Uterus (tissue), 4 donors: ENCODE measurements around the gene CLCN1. TPM values are rescaled to one million over a fixed set of nuclear protein-coding genes. Genes with fewer than 3 reads are reported as not detected.

ENCODE experiments used
- DNase-seq, 2 donors: peaks; one replicate each; pipeline ENCODE4 v3.0.0-alpha.2; 2019 to 2020
- H3K27ac ChIP-seq, 2 donors: fragments of 200-600 bp; sonication (generic); 1 replicate in 1 of 2; 2 replicates in 1 of 2; pipeline ENCODE4 v1.5.1; 2016 to 2018
- H3K27me3 ChIP-seq, 2 donors: fragments of 200-600 bp; sonication (generic); one replicate each; pipeline ENCODE4 v1.5.1; 2018 to 2019; ENCODE audit warnings: control low read depth in 1 of 2
- H3K36me3 ChIP-seq, 2 donors: fragments of 200-600 bp; sonication (generic); one replicate each; pipeline ENCODE4 v1.5.1; 2019; ENCODE audit warnings: control low read depth in 1 of 2
- H3K4me1 ChIP-seq, 2 donors: fragments of 200-600 bp; sonication (generic); one replicate each; pipeline ENCODE4 v1.5.1; 2018 to 2019; ENCODE audit warnings: control low read depth in 1 of 2
- H3K4me3 ChIP-seq, 2 donors: fragments of 200-600 bp; sonication (generic); 1 replicate in 1 of 2; 2 replicates in 1 of 2; pipeline ENCODE4 v1.5.1; 2018 to 2019; ENCODE audit warnings: mild to moderate bottlenecking in 1 of 2
- H3K9me3 ChIP-seq, 2 donors: fragments of 200-600 bp; sonication (generic); one replicate each; pipeline ENCODE4 v1.5.1; 2019; ENCODE audit warnings: control low read depth in 1 of 2
- CTCF ChIP-seq, 4 experiments: fragments of 200-600 bp in 2 of 4; fragments of 450-650 bp in 2 of 4; sonication (generic) in 2 of 4; IDR thresholded peaks; one replicate each; pipeline ENCODE4 v1.5.1; 2016 to 2019; ENCODE audit warnings: antibody characterized with exemption in 4 of 4, mild to moderate bottlenecking in 2 of 4, moderate library complexity in 1 of 4
- POLR2A ChIP-seq, 2 donors: fragments of 450-650 bp; IDR thresholded peaks; one replicate each; pipeline ENCODE4 v1.6.1; 2016; ENCODE audit warnings: antibody characterized with exemption in 2 of 2, mild to moderate bottlenecking in 1 of 2, moderate library complexity in 1 of 2
- intact Hi-C: fragments of 100-400 bp; cut with DNase I; formaldehyde crosslinking; loops from one replicate; pipeline ENCODE4 v1.15.1; 2023; ENCODE audit warnings: low total_unique reads
- total RNA-seq, 4 donors: library from RNA; depleted of rRNA in 3 of 4; stranded (reverse); fragments of >200 nt in 3 of 4; gene quantifications; one replicate each; pipeline versions ENCODE4 v1.1.0 to v1.2.4, GENCODE V29; 2014 to 2023
- donor health status: DM: yes; HTN: yes; CAD: no.

The CLCN1 gene
- total RNA-seq, 4 donors from 2014 or later: 0.21 to 0.30 TPM; not detected in 2

- intact Hi-C loops: no loop called here
- Histone ChIP-seq H3K27me3 (no peaks in the 10 kb centered on the region), H3K9me3 (no peaks in the 10 kb centered on the region), H3K27ac (no peak overlapping the region), H3K4me3 (no peak overlapping the region), H3K36me3 (no peaks in the 10 kb centered on the region), H3K4me1 (no peaks in the 10 kb centered on the region)
- TF ChIP-seq POLR2A (IDR thresholded peaks at IDR 0.05) (no peak), CTCF (IDR thresholded peaks at IDR 0.05) (no peak)
- DNase-seq: no peak
These were observed 13.7 kb downstream of the CLCN1 start for GRCh38 chr7:143329471-143330170.

DNA sequence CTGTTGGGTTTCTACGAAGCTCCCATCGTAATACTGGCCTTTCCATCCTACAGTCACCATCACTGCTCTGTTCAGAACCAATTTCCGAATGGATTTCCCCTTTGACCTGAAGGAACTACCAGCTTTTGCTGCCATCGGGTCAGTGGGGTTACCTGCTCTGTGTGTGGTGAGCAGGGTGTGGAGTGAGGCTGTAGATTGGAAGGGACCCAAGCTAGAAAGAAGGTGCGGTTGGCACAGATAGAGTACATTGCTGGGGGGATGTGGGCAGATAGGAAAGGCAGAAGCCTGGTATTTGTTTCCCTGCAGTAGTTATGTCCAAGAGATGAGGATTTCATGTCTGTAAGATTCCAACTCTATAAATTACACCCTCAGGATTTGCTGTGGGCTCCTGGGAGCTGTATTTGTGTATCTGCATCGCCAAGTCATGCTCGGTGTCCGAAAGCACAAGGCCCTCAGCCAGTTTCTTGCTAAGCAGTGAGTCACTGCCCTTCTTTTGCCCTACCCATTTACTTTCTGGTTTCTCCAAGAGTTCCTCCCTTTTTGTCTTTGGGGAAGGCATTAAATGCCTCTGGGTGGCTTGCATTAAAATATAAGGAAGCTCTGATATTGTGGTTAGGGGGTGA, 15.4 kb downstream of the CLCN1 start:
- no peak for TF ChIP-seq CTCF (IDR thresholded peaks at IDR 0.05)
- TF ChIP-seq POLR2A (IDR thresholded peaks at IDR 0.05): no peak
- Histone ChIP-seq H3K27me3 (no peaks in the 10 kb centered on the region), H3K27ac (peak overlapping the region; percentile 62 to 75), H3K9me3 (no peaks in the 10 kb centered on the region), H3K4me1 (no peaks in the 10 kb centered on the region), H3K36me3 (no peaks in the 10 kb centered on the region), H3K4me3 (no peak overlapping the region)
- DNase-seq: peak; percentile 61 to 76
- intact Hi-C loops: no loop called here

DNA sequence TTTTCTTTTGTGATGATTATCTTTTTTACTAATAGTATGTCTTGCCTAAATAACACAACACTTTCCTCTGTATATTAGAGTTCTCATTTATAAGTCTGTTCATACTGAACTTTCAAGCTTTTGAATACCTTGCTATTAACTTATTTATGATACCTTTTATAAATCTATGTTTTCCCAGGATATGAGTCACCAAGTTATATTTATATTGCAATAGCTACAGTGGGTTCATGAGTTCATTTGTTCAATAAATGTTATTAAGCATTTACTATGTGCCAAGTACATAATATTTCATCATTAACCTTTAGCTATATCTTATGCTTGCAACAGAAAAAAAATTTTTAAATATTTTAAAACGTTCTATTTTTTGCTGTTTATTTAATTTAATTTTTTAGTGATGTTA, 18.3 kb downstream of the CLCN1 start:
- Histone ChIP-seq H3K4me3 (no peak overlapping the region), H3K27me3 (no peaks in the 10 kb centered on the region), H3K4me1 (no peaks in the 10 kb centered on the region), H3K27ac (no peak overlapping the region), H3K9me3 (no peaks in the 10 kb centered on the region), H3K36me3 (no peaks in the 10 kb centered on the region)
- intact Hi-C loops: no loop called here
- TF ChIP-seq POLR2A (IDR thresholded peaks at IDR 0.05) (no peak), CTCF (IDR thresholded peaks at IDR 0.05) (no peak)
- DNase-seq: no peak

DNA sequence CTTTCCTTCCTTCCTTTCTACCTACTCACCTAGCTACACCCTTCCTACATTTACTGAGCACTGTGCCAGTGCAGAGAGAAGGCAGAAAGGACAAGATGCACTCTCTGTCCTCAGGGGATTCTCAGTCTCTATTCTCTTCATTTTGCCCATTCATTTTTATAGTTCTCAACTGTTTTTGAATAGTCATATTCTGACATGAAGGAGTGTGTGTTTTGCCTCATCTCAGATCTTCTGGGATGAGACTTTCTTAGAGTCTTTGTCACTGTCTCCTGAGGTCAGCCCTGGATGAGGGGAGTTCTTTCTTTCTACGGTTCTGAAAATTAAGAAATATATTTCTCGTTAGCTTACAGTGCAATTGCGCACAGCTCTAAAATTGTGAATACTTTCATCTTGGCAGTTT, 21.3 kb downstream of the CLCN1 start:
- Histone ChIP-seq H3K4me1 (no peaks in the 10 kb centered on the region), H3K4me3 (no peak overlapping the region), H3K9me3 (no peaks in the 10 kb centered on the region), H3K27ac (no peak overlapping the region), H3K36me3 (no peaks in the 10 kb centered on the region), H3K27me3 (no peaks in the 10 kb centered on the region)
- DNase-seq: no peak
- TF ChIP-seq POLR2A (IDR thresholded peaks at IDR 0.05) (no peak), CTCF (IDR thresholded peaks at IDR 0.05) (no peak)
- intact Hi-C loops: no loop called here

GRCh38 chr7:143341842-143342241, 25.9 kb downstream of the CLCN1 start:
- Histone ChIP-seq H3K36me3 (no peaks in the 10 kb centered on the region), H3K9me3 (no peaks in the 10 kb centered on the region), H3K27me3 (no peaks in the 10 kb centered on the region), H3K4me1 (no peaks in the 10 kb centered on the region), H3K27ac (no peak overlapping the region), H3K4me3 (no peak overlapping the region)
- TF ChIP-seq CTCF (IDR thresholded peaks at IDR 0.05): no peak
- TF ChIP-seq POLR2A (IDR thresholded peaks at IDR 0.05): no peak
- DNase-seq: no peak
- intact Hi-C loops: no loop called here
